GM12875 (cell line): Measurements from ENCODE around the gene MT2A.

Experiments
- H3K4me3 ChIP-seq: one replicate; pipeline ENCODE4 v1.5.1; 2011; ENCODE audit warnings: low read depth, low read length, control low read depth
- TF ChIP-seq, protein P1 (sequence below): IDR thresholded peaks from 2 replicates; pipeline ENCODE4 v1.5.1; 2011; ENCODE audit warnings: low read depth, mild to moderate bottlenecking, control low read depth, inconsistent platforms, low read length, moderate library complexity, borderline replicate concordance; ENCODE audit not compliant: insufficient read depth

MT2A gene

DNA sequence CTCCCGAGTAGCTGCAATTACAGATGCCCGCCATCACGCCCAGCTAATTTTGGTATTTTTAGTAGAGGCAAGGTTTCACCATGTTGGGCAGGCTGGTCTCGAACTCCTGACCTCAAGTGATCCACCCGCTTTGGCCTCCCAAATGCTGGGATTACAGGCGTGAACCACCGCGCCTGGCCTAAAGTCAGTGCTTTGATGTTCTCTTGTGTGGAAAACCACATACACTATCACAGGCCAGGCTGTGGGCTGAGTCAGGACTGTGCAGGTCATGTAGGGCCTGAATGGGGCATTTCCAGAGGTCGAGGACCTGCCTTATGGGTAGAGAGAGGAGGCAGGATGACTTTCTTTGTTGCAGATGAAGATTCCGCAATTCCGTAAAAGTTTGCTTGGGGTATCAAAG is 24.1 kb upstream of the MT2A start:
- TF ChIP-seq, protein P1, sequence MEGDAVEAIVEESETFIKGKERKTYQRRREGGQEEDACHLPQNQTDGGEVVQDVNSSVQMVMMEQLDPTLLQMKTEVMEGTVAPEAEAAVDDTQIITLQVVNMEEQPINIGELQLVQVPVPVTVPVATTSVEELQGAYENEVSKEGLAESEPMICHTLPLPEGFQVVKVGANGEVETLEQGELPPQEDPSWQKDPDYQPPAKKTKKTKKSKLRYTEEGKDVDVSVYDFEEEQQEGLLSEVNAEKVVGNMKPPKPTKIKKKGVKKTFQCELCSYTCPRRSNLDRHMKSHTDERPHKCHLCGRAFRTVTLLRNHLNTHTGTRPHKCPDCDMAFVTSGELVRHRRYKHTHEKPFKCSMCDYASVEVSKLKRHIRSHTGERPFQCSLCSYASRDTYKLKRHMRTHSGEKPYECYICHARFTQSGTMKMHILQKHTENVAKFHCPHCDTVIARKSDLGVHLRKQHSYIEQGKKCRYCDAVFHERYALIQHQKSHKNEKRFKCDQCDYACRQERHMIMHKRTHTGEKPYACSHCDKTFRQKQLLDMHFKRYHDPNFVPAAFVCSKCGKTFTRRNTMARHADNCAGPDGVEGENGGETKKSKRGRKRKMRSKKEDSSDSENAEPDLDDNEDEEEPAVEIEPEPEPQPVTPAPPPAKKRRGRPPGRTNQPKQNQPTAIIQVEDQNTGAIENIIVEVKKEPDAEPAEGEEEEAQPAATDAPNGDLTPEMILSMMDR = no peak
- no peak overlapping the region for H3K4me3 ChIP-seq

GRCh38 chr16:56588781-56589140 is 19.6 kb upstream of the MT2A start:
- no peak overlapping the region for H3K4me3 ChIP-seq
- TF ChIP-seq, protein P1 = no peak

DNA sequence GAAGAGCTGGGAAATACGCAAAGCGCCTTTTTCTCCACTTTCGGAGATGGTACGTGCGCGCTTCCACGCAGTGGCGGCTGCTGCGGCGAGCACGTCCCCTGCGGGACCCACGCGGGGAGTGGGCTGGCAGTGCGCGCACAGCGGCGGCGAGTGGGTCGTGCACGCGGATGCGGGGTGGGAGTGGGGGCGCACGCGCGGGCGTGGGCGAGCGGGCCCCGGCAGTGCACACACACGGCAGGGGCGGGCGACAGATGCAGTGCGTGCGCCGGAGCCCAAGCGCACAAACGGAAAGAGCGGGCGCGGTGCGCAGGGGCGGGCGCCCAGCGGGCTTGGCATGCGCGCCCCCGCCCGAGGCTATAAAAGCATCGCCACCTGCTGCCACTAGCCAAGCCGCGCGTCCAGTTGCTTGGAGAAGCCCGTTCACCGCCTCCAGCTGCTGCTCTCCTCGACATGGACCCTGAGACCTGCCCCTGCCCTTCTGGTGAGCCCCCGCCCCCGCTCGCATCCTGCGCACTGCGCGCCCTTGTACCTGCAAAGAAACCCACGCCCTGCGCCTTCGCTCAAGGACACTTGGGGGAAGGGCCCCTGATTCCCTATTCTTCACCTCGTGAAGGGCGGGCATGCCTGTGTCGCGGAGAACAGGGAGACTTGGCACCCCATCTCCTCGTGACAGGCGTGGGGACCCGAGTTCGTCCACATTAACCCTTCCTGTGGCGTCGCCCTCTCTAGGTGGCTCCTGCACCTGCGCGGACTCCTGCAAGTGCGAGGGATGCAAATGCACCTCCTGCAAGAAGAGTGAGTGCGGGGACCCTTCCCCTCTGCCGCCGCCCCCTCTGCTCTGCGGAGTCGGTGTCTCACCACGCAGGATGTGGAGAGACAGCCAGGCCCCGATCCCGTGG is 19.0 kb upstream of the MT2A start, which contains the start of gene MT3:
MT3 (plus strand) TSS at position 388 of the 899 bp plus-strand sequence; CDS start at position 451, 63 bp downstream.
- no peak within 1 kb of the TSS for H3K4me3 ChIP-seq
- TF ChIP-seq, protein P1 = no peak

DNA sequence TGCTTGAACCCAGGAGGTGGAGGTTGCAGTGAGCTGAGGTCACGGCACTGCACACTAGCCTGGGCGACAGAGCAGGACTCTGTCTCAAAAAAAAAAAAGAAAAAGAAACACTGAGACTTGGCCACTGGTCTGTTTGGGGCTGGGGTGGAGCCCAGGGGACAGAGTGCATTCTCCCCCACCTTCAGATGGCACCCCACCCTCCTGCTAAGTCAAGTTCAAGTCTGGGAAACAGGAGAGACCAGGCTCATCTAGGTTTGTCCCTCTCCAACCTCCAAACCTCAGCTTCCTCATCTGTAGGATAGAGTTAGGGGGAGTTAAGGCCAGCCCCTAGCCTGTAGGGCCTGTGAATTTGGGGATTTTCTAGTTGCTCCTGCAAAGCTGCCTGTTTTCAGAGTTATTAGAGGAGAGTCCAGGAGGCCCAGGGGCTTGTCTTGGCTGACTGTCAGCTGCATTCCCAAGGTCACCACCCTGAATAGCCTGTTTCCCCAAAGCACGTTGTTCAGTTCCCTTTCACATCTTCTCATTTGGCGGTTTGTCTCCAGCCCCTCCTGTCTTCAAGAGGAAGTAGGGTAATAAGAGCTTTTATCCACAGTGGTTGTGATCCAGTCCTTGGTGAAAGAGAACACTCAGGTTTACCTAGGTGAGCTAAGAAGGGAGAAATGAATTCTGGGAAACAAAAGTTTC is 16.9 kb upstream of the MT2A start:
- no peak overlapping the region for H3K4me3 ChIP-seq
- TF ChIP-seq, protein P1 = no peak

GRCh38 chr16:56593573-56594291 is 14.7 kb upstream of the MT2A start:
- TF ChIP-seq, protein P1 = no peak
- H3K4me3 ChIP-seq = no peak overlapping the region

DNA sequence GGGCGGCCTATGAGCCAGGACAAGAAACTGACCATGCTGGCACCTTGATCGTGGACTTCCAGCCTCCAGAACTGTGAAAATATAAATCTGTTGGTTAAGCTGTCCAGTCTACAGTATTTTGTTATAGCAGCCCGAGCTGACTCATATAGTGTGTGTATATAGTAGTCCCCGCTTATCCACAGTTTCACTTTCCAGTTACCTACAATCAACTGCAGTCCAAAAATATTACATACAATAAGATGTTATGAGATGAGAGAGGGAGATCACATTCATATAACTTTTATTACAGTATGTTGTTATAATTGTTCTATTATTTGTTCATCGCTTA is 14.1 kb upstream of the MT2A start:
- H3K4me3 ChIP-seq = no peak overlapping the region
- TF ChIP-seq, protein P1 = no peak
